K562 (cell line): Measurements from ENCODE around the gene CNFN. TPM values are rescaled to one million over a fixed set of nuclear protein-coding genes. Genes with fewer than 3 reads are reported as not detected.

ENCODE experiments used
- CHD4 ChIP-seq: fragments of 200-600 bp; sonication (generic); IDR thresholded peaks from 3 replicates; pipeline ENCODE4 v1.6.1; 2012; ENCODE audit warnings: low read depth, mild to moderate bottlenecking, mixed read lengths, low read length, inconsistent platforms; ENCODE audit not compliant: insufficient read depth, insufficient replicate concordance, poor library complexity, severe bottlenecking
- DPF2 ChIP-seq: fragments of 450-650 bp; IDR thresholded peaks from 2 replicates; pipeline ENCODE4 v1.6.1; 2016
- EHMT2 ChIP-seq: fragments of 450-650 bp; IDR thresholded peaks from 2 replicates; pipeline ENCODE4 v1.6.1; 2018; ENCODE audit warnings: antibody characterized with exemption
- HMGN3 ChIP-seq: IDR thresholded peaks from 2 replicates; pipeline ENCODE4 v1.6.1; 2011; ENCODE audit warnings: borderline replicate concordance, low read depth, mild to moderate bottlenecking, mixed read lengths, low read length; ENCODE audit not compliant: insufficient read length; ENCODE audit errors: extremely low read depth
- KDM5B ChIP-seq: fragments of 200-600 bp; sonication (generic); IDR thresholded peaks from 2 replicates; pipeline ENCODE4 v1.6.1; 2012; ENCODE audit warnings: low read depth, mild to moderate bottlenecking, moderate library complexity, low read length, control low read depth, inconsistent platforms; ENCODE audit not compliant: insufficient replicate concordance
- MAZ ChIP-seq, 2 experiments: fragments of 450-650 bp in 1 of 2; sonication (generic) in 1 of 2; formaldehyde crosslinking; IDR thresholded peaks in 1 of 2; conservative IDR thresholded peaks in 1 of 2; 2 replicates each; pipeline versions ENCODE4 v1.4.0 to v1.5.0; 2020; ENCODE audit warnings: mild to moderate bottlenecking in 1 of 2, missing genetic modification reagents in 1 of 2
- MCM2 ChIP-seq: fragments of 450-650 bp; IDR thresholded peaks from 2 replicates; pipeline ENCODE4 v1.6.1; 2017; ENCODE audit warnings: low read depth, mild to moderate bottlenecking
- NFRKB ChIP-seq: fragments of 450-650 bp; IDR thresholded peaks from 2 replicates; pipeline ENCODE4 v1.6.1; 2016; ENCODE audit warnings: low read depth
- PHB ChIP-seq: fragments of 250-450 bp; sonication (Bioruptor Pico); IDR thresholded peaks from 2 replicates; pipeline ENCODE4 v1.5.0; 2021
- POLR2A ChIP-seq: fragments of 450-650 bp; conservative IDR thresholded peaks from 2 replicates; pipeline ENCODE4 v1.6.1; 2016
- RB1 ChIP-seq: fragments of 450-650 bp; IDR thresholded peaks from 2 replicates; pipeline ENCODE4 v1.6.1; 2017; ENCODE audit warnings: low read depth, mild to moderate bottlenecking
- RBM25 ChIP-seq: fragments of 200-400 bp; formaldehyde crosslinking; IDR thresholded peaks from 2 replicates; pipeline ENCODE4 v1.6.1; 2018; ENCODE audit warnings: low read length, low read depth, moderate library complexity; ENCODE audit not compliant: severe bottlenecking
- SOX6 ChIP-seq: fragments of 450-650 bp; IDR thresholded peaks from 2 replicates; pipeline ENCODE4 v1.6.1; 2014; ENCODE audit warnings: mild to moderate bottlenecking
- SP1 ChIP-seq: sonication (generic); formaldehyde crosslinking; IDR thresholded peaks from 2 replicates; pipeline ENCODE4 v1.8.1; 2022; ENCODE audit warnings: mild to moderate bottlenecking, missing genetic modification reagents
- ZFX ChIP-seq: sonication (generic); formaldehyde crosslinking; IDR thresholded peaks from 2 replicates; pipeline ENCODE4 v1.8.0; 2022; ENCODE audit warnings: mild to moderate bottlenecking, missing genetic modification reagents, moderate library complexity
- ZNF436 ChIP-seq: fragments of 250-450, 450-650 bp; sonication (Bioruptor Pico); formaldehyde crosslinking; IDR thresholded peaks from 2 replicates; pipeline ENCODE4 v1.7.0; 2020; ENCODE audit warnings: mild to moderate bottlenecking
- ZNF57 ChIP-seq: fragments of 450-650 bp; formaldehyde crosslinking; IDR thresholded peaks from 2 replicates; pipeline ENCODE4 v1.4.0; 2020; ENCODE audit warnings: mild to moderate bottlenecking, moderate library complexity
- polyA plus RNA-seq, 8 experiments: library from polyadenylated mRNA; depleted of rRNA in 4 of 8; stranded (reverse) in 5 of 8; unstranded in 3 of 8; fragments of >200 nt; fragmentation: Nextera tagmentation in 2 of 8; fragmentation: Illumina TruSeq in 1 of 8; extraction: Ambion mirVana in 2 of 8; extraction: Trizol in 1 of 8; gene quantifications; 2 replicates each; pipeline versions ENCODE4 v1.2.1 to v1.2.3, GENCODE V29; 2011 to 2014; ENCODE audit warnings: inconsistent platforms in 1 of 8, missing spikeins in 1 of 8
- total RNA-seq, 7 experiments: library from RNA; depleted of rRNA in 6 of 7; stranded (reverse); fragments of >200 nt in 6 of 7; fragmentation: Illumina TruSeq in 2 of 7; extraction: Trizol in 2 of 7; gene quantifications; 2 replicates each; pipeline versions ENCODE4 v1.2.1 to v1.2.3, GENCODE V29; 2011 to 2021; ENCODE audit warnings: low replicate concordance in 1 of 7
- TF ChIP-seq, protein P1 (sequence below), 2 experiments: fragments of 200-800 bp in 1 of 2; sonication (Bioruptor generic) in 1 of 2; sonication (generic) in 1 of 2; formaldehyde crosslinking in 1 of 2; IDR thresholded peaks in 1 of 2; conservative IDR thresholded peaks in 1 of 2; 2 replicates each; pipeline versions ENCODE4 v1.5.0 to v1.6.1; 2016 to 2020; ENCODE audit warnings: missing compliant biosample characterization in 1 of 2, missing genetic modification characterization in 1 of 2, missing genetic modification reagents in 1 of 2
- TF ChIP-seq, protein P2 (sequence below): fragments of 150-350 bp; IDR thresholded peaks from 2 replicates; pipeline ENCODE4 v1.6.1; 2014; ENCODE audit warnings: low read depth, mild to moderate bottlenecking, low read length, borderline replicate concordance
- TF ChIP-seq, protein P3 (sequence below): fragments of 200-400 bp; formaldehyde crosslinking; IDR thresholded peaks from 2 replicates; pipeline ENCODE4 v1.6.1; 2017; ENCODE audit warnings: mild to moderate bottlenecking, low read depth, low read length, moderate library complexity

The CNFN gene
- total and polyA plus RNA-seq, 9 of the 15 experiments (the other 6 are each of a cell fraction or from before 2014, with no cell fraction given): 0.18 to 0.52 (median 0.27) TPM; not detected in 5

DNA sequence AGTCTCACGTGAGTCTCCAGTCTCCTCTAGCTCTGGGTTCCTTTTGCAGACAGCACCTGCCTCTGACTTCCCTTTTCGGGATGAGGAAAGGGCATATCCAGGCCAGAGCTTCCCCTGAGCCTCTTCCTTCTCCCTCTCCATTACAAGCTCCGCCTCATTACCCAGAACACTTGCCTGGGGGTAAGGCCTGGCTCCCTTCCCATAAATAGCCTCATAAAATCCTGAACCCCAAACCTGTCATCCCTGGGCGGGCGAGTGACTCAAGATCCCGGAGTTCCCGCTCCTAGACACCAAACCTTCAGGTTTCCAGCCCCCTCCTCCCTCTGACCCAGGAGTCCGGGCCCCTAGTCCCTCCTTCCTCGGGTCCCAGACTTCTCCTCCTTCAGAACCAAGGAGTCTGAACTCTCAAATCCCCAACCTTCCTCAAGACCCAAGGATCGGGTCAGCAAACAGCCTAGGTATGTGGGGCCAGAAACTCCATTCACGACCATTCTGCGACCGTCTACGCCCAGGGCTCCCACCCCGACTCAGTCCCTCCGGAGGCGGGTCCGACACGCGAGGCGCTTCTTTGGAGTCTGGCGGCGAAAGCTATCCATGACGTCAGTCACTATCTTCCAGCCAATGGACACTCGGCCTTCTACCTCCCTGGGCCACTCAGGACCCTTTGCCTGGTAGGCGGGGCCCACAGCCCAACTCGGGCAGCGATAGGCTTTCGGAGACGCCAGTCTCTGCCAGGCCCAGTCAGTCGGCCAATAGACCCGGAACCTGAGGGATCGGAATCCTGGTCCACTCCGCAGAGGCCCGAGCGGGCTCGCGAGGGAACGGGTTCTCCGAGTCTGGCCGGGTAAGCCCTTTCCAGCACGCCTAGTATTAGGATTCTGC lies 6.5 kb upstream of the CNFN start (continued):
- TF ChIP-seq CHD4: peak; percentile 79
- TF ChIP-seq MAZ (CRISPR knock-in tag; conservative IDR thresholded peaks at IDR 0.05 in 1 of 2, IDR thresholded peaks at IDR 0.05 in 1 of 2): peak; percentile 40 to 61; a peak in 2 of 4 replicates
- peak; percentile 94 for TF ChIP-seq RBM25
- TF ChIP-seq, protein P1, sequence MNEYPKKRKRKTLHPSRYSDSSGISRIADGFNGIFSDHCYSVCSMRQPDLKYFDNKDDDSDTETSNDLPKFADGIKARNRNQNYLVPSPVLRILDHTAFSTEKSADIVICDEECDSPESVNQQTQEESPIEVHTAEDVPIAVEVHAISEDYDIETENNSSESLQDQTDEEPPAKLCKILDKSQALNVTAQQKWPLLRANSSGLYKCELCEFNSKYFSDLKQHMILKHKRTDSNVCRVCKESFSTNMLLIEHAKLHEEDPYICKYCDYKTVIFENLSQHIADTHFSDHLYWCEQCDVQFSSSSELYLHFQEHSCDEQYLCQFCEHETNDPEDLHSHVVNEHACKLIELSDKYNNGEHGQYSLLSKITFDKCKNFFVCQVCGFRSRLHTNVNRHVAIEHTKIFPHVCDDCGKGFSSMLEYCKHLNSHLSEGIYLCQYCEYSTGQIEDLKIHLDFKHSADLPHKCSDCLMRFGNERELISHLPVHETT (CRISPR knock-in tag; conservative IDR thresholded peaks at IDR 0.05 in 1 of 2, IDR thresholded peaks at IDR 0.05 in 1 of 2): peak in 1 of 2 experiments; percentile 42; a peak in 1 of 4 replicates
- TF ChIP-seq DPF2: peak; percentile 14; the same call in 1 of the 2 replicates
- peak; percentile 72; the same call in 1 of the 2 replicates for TF ChIP-seq SP1
- 0 out of 2 replicates have a peak, but pooled peaks have one; percentile 32 for TF ChIP-seq ZNF57 (CRISPR knock-in tag)
- peak; percentile 92 for TF ChIP-seq POLR2A
- no peak for TF ChIP-seq MCM2
- peak; percentile 53 for TF ChIP-seq HMGN3
- TF ChIP-seq RB1: peak; percentile 16; the same call in 1 of the 2 replicates
- TF ChIP-seq EHMT2: no peak
- no peak for TF ChIP-seq ZNF436 (CRISPR knock-in tag)
- TF ChIP-seq, protein P2, sequence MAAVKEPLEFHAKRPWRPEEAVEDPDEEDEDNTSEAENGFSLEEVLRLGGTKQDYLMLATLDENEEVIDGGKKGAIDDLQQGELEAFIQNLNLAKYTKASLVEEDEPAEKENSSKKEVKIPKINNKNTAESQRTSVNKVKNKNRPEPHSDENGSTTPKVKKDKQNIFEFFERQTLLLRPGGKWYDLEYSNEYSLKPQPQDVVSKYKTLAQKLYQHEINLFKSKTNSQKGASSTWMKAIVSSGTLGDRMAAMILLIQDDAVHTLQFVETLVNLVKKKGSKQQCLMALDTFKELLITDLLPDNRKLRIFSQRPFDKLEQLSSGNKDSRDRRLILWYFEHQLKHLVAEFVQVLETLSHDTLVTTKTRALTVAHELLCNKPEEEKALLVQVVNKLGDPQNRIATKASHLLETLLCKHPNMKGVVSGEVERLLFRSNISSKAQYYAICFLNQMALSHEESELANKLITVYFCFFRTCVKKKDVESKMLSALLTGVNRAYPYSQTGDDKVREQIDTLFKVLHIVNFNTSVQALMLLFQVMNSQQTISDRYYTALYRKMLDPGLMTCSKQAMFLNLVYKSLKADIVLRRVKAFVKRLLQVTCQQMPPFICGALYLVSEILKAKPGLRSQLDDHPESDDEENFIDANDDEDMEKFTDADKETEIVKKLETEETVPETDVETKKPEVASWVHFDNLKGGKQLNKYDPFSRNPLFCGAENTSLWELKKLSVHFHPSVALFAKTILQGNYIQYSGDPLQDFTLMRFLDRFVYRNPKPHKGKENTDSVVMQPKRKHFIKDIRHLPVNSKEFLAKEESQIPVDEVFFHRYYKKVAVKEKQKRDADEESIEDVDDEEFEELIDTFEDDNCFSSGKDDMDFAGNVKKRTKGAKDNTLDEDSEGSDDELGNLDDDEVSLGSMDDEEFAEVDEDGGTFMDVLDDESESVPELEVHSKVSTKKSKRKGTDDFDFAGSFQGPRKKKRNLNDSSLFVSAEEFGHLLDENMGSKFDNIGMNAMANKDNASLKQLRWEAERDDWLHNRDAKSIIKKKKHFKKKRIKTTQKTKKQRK: peak; percentile 93
- peak; percentile 92 for TF ChIP-seq ZFX
- TF ChIP-seq KDM5B: peak; percentile 94
- TF ChIP-seq NFRKB: peak; percentile 64; the same call in 1 of the 2 replicates
- TF ChIP-seq, protein P3, sequence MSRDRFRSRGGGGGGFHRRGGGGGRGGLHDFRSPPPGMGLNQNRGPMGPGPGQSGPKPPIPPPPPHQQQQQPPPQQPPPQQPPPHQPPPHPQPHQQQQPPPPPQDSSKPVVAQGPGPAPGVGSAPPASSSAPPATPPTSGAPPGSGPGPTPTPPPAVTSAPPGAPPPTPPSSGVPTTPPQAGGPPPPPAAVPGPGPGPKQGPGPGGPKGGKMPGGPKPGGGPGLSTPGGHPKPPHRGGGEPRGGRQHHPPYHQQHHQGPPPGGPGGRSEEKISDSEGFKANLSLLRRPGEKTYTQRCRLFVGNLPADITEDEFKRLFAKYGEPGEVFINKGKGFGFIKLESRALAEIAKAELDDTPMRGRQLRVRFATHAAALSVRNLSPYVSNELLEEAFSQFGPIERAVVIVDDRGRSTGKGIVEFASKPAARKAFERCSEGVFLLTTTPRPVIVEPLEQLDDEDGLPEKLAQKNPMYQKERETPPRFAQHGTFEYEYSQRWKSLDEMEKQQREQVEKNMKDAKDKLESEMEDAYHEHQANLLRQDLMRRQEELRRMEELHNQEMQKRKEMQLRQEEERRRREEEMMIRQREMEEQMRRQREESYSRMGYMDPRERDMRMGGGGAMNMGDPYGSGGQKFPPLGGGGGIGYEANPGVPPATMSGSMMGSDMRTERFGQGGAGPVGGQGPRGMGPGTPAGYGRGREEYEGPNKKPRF: no peak
- 0 out of 2 replicates have a peak, but pooled peaks have one; percentile 46 for TF ChIP-seq PHB
- TF ChIP-seq SOX6: no peak
